Activated CD8-positive, alpha-beta memory T cell treated with anti-CD3 and anti-CD28 coated beads, Interleukin-2, amount 50 U/mL, for 4 hours (primary cell): ENCODE data around the gene CD247.
"Not testable (repeated sequence)": the region's sequence is repeated elsewhere in the genome, so short reads cannot be mapped to it uniquely, and the experiment has no call there.

Experiments
- DNase-seq: peaks from one replicate; pipeline ENCODE4 v3.0.0-alpha.2; 2020

The CD247 gene

GRCh38 chr1:167518331-167518700, at the start of gene CD247:
CD247 (minus strand) TSS chr1:167518529; CDS start chr1:167518465, 64 bp downstream.
- peak; percentile 72 for DNase-seq

DNA sequence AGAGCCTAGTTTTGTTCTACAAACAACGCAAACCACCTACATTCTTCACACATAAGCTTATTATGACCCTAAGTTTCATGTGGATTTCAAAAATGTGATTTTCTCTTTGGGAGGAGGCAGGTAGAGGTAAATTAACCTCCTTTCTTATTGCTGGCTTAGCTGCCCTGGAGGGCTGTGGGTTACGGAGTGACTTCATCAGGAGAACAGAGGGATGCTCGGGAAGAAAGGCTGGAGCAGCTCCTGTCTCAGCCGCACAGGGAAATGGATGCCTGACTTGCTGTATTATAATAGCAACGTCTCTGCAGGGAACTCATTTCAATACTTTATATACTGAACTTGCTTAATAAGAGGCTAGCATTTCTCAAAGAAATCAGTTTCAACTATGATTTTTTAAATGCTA, 49.3 kb upstream of the CD247 start:
- no peak for DNase-seq

- no peak for DNase-seq
Measured at GRCh38 chr1:167566766-167567165, 48.4 kb upstream of the CD247 start.

DNA sequence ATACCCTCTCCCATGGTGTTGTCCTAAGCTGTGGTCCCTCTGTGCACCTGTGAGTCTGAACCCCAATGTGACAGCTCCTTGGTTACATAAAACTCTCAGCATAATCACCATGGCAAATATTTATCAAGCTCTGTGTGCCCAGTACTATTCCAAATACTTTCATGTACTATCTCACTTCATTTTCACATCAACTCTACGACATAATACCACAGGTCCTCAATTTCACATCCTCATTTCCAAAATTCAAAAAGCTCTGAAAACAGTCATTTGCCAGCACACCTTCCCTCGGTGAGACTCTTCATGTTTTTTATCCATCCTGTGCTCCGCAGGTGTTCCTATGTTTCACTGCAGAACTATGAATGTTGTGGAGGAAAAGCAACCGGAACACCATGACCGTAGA, 47.6 kb upstream of the CD247 start:
- no peak for DNase-seq

- no peak for DNase-seq
Measured at GRCh38 chr1:167564612-167565270, 46.4 kb upstream of the CD247 start.

DNA sequence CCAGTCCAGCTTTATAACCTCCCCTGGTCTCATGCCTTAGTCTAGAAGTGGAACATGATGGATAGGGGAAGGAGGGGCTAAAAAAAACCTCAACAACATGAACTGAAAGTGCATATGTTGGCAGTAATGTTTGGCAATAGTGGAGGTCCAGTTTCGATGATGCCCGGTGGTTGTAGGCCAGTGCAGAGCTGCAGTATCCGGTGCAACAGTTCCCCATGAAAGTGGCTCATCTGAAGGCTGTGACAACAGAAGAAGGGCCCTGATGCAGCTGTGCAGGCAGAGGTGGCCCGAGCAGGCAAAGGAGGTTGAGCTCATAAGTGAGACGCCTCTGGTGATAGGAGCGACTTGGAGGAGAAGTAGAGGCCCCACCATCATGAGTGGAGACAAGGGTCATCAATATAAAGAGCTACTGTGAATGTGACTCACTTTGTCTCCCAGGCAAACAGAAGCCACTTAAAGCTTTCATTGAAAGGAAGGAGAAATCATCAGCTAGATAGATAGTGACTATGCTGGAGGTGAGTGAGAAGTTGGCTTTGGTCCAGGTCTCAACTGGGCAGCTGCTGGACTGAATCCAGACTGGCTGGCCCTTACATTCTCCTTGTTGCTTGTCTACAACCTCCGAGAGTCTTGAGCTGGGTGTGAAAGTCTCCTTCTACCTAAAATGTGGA, 45.4 kb upstream of the CD247 start:
- DNase-seq, result no peak

GRCh38 chr1:167562702-167563101, 44.4 kb upstream of the CD247 start:
- DNase-seq, result no peak

GRCh38 chr1:167561753-167562152, 43.4 kb upstream of the CD247 start:
- DNase-seq, result no peak

DNA sequence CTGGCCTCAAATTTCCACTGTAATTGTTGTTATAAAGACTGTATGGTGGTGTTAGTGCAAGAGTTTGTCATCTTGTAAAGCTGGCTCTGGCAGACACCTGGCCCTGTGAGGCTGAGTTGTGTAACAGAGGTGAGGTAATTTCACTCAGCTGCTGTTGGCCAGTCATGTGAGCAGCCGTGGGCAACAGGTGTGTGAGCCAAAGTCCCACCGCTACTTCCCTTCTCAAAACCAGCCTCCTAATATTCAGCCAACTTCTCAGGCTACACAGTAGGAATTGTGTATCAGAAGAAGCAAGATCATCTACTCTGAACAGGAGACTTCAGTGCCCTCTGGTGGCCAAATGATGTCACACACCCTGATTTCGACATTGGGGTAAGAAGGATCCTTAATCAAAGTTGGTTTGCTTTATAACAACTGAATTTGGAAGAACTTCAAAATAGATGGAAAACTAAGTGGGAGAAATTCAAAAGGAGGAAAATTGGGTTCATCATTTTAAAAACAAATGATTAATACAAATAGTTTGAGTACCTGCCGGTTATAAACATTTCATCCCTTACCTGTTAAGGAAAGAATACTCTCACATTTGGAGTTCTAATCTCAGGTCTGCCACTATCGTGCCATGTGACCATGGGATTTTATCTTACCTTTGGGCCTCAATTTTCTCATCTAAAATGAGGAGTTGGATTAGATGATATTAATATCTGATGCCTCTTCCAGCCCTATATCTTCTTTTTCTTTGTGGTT, 37.8 kb upstream of the CD247 start:
- peak; percentile 77 for DNase-seq

DNA sequence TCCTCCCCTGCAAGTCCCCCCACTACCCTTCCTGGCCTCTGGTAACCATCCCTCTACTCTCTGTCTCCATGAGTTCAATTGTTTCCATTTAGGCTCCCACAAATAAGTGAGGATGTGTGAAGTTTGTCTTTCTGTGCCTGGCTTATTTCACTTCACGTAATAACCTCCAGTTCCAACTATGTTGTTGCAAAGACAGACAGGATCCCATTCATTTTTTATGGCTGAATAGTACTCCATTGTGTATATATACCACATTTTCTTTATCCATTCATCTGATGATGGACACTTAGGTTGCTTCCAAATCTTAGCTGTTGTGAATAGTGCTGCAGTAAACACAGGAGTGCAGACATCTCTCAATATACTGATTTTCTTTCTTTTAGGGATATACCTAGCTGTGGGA, 36.7 kb upstream of the CD247 start:
- not testable (repeated sequence) for DNase-seq

- no peak for DNase-seq
Measured at GRCh38 chr1:167554028-167554779, 35.9 kb upstream of the CD247 start.

DNA sequence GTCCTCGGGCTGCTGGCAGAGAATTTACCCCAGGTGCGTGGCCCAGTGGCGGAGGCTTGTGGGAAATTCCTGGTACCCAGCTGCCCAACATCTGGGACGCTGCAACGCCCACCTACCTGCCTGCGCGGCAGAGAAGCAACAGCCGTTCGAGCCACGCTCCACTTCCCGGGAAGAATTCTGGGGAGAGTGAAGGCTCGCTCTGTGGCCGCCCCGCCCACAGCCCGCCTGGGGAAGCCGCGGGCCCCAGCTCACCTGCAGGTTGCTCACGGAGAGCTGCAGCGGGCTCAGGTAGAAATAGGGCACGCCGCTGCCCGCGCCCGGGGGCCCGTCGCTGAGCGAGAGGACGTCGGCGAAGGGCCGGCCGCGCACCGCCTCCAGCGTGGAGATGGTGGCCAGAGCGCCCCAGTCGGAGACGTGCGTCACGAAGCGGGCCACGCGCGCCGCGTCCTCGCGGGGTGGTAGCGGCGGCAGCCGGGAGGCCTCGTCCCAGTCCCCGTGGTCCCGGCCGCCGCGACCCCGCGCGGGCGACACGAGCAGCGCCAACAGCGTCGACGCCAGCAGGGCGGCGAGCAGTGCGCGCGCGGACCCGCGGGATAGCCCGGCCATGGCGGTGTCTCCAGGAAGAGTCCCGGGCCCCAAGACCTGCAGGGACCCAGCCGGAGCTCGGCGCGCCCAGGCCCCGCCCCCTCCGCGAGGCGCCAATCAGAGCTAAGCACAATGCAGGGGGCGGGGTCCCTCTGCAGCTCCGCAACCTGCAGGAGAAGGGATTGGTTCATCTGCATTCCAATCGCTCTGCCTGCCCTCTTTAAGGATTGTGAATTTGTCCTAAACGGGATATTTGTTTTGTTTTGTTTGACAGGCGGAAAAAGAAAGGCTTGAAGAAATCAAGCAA, 35.1 kb upstream of the CD247 start, which contains the start of gene CREG1:
TSS of gene CREG1 (minus strand) at position 627 of the 892 bp plus-strand sequence.
- DNase-seq, result peak; percentile 89

GRCh38 chr1:167551362-167551761, 33.0 kb upstream of the CD247 start:
- no peak for DNase-seq

DNA sequence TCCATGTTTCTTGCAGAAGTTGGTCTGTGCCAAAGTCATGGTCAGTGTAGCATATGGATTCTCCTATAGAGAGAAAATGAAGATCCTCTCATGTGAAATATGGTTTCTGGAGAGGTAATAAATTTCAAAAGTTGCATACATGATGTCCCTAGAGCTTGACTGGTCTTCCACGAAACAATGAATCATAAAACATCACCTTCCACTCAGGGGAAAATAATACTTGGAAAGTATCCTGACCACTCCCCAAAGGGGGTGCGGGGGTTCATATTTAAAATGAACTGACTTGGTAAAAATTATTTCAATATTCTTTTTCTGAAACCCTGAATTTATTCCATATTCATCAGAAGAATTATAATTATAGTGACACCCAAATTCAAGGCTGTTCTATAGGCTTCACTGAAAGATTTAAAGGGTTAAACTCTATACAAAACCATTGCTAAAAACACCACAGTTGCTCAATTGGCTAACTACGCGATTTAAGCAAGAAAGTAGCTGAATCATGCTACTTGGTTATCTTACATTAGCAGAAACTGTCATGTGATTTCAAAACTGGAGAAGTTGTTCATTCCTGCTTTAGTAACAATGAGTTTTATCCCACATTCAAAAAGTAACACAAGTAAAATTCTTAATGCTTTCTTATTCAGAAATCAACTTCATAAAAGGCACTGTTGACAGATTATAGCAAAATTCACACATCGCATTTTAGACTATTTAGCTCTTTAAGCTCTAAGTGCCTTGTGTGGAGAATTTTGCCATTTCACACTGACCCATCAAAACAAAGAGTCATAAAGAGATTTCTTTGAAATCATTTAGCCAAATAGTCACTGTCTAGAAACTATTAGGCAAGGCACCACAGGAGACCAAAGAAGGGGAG, 30.0 kb upstream of the CD247 start:
- DNase-seq, result no peak

DNA sequence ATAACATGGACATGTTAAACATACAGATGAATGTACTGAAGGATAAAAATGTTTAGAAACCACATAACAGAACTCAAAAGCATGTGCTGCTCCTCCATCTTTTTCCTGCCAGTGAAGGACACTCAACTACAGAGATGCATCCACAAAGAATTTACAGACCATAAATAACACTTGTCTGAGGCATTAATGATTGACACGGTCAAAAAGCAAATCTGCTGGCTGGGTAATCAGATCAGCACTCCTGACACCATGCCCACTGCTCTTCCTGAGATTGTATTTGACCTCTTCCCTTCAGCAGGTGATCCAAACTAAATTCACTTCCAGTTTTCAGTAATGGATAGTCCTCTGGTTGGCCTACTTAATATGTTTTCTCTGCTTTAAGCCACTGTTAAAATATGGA, 28.6 kb upstream of the CD247 start:
- no peak for DNase-seq

DNA sequence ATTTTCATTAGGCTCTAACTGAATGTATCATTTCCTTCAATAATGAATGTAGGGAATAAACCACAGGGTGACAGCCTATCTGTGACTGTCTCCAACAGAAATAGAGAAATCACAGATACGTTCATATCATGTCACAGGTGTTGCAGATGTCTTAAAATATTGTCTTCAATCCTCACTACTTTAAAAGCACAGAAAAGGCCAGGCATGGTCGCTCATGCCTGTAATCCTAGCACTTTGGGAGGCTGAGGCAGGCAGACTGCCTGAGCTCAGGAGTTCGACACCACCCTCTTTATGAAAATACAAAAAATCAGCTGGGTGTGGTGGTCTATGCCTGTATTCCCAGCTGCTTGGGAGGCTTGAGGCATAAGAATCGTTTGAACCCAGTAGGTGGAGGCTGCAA, 27.0 kb upstream of the CD247 start:
- DNase-seq, result no peak

- no peak for DNase-seq
Measured at GRCh38 chr1:167544447-167545093, 26.2 kb upstream of the CD247 start.

DNA sequence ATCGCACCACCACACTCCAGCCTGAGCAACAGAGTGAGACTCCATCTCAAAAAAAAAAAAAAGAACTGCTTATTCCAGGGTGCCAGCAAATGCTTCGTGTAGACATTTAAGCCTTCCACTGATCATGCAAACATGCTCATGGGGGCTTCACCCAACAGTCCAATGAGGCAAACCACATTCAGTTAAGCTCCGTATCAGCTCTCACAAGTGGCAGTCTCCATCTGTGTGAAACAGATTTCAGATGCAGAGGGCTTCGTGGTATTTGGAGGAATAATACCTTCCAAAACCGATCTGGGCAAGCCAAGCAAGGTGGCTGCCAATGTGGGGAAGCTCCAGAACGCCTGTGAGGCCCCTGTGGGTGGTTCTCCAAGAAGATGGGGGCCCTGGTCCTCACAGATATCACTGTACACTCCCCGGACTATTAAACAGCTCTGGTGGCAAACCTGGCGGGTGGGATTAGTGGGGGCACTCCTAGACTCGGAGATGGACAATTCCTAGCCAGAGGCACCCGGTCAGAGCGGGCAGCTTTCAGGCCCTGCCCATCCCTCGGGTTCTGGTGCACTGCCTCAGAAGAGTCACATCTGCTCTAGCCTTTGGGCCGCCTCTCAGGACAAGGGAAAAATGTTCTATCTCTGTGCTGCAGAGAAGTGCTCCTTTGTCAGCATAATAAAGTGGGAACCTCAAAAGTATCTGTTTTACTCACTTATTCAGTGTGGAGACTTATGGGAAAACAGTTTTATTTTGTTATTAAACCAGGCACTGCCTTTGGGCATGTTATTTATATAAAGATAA, 25.1 kb upstream of the CD247 start:
- DNase-seq, result no peak

DNA sequence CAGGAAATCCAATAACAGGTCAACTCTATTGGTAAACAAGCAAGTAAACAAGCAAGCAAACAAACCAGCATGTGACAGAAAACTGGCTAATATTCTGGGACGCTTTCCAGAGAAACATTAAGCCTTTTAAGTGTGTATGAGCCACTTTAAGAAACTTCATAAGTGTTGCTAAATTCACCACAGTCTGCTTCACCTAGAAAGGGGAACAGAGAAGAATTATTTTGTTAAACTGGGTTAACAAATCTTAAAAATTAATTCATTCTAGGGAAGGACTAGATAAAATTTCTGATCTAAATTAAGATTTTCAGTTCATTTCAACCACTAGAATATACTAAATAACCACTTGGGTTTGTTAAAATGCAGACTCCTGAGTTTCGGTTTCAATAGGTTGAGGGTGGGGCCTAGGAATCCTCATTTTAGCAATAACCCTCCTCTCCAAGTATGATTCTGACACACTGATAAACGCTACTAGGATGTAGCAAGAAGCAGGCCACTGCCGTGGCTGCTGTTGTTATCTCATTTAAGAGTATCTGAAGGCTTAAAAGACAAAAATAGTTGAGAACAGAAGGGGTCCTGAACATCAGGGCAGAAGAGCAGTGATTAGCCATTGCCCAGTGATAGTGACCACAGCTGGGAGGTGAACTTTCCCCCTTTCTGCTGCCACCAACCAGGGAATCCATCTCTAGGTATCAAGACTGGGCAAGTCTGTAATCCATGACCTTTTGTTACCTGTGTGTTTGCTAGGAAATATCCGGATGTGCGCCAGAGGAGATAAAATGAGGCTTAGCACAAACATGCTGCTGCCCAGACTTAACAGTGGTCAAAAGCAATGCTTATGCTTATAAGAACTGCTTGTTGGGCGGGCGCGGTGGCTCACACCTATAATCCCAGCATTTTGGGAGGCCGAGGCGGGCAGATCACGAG, 24.0 kb upstream of the CD247 start:
- no peak for DNase-seq
